ENCODE results near the gene PRICKLE4. TPM values are rescaled to one million over a fixed set of nuclear protein-coding genes. Genes with fewer than 3 reads are reported as not detected.

Gene PRICKLE4
- total and polyA plus RNA-seq, 2 experiments from 2014 or later, result 0.48 to 0.66 TPM

DNA sequence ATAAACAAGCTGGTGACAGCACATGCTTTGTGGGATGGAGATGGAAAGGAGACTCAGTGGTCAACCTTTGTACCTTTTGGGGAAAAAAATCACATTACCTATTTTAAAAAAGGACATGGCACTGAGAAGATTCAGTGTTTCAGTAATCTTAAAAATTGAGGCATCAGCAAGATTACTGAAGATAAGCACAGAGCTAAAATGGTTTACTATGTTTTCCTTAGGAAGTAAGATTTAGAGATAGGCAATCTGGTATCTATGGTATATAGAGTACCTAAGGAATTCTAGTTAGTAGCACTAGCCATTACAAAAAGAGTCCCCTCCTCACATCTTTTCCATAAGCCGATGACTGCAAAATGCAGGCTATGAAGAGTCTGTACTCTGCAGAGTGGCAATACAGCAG, 42.6 kb downstream of the PRICKLE4 start:
- Histone ChIP-seq H3K4me2 (no peak overlapping the region), H3K9me2 (ENCODE audit: insufficient read depth) (no peaks in the 10 kb centered on the region), H3F3A (replicated peaks; ENCODE audit: low read depth) (no peaks in the 10 kb centered on the region), H3K27me3 (ENCODE audit: insufficient read depth) (no peaks in the 10 kb centered on the region), H3K4me1 (ENCODE audit: insufficient read depth) (no peaks in the 10 kb centered on the region), H3K36me3 (ENCODE audit: insufficient read depth) (no peaks in the 10 kb centered on the region), H3K4me3 (no peak overlapping the region), H3K27ac (ENCODE audit: low read depth) (no peak overlapping the region), H2AFZ (no peak overlapping the region), H4K20me1 (replicated peaks; ENCODE audit: insufficient read depth) (no peaks in the 10 kb centered on the region; the same call in 1 of the 2 replicates), H3K79me2 (replicated peaks; ENCODE audit: insufficient read depth) (no peaks in the 10 kb centered on the region)
- Mint-ChIP-seq H3K27ac (no peak overlapping the region), H3K36me3 (ENCODE audit: low read depth) (no peaks in the 10 kb centered on the region), H3K9me3 (no peaks in the 10 kb centered on the region), H3K4me1 (no peaks in the 10 kb centered on the region; the same call in 2 of the 3 replicates), H3K27me3 (ENCODE audit: insufficient read depth, low read depth, poor library complexity) (no peaks in the 10 kb centered on the region), H3K4me3 (no peak overlapping the region)
- TF ChIP-seq NANOG (IDR thresholded peaks at IDR 0.05; ENCODE audit: borderline replicate concordance) (no peak), POLR2AphosphoS5 (IDR thresholded peaks at IDR 0.05; ENCODE audit: low read depth) (no peak), EZH2 (IDR thresholded peaks at IDR 0.05; ENCODE audit: low read depth, unreplicated experiment) (no peak), JUNB (IDR thresholded peaks at IDR 0.05; ENCODE audit: unreplicated experiment) (no peak), STAT1 (IDR thresholded peaks at IDR 0.05; ENCODE audit: unreplicated experiment) (no peak), ZNF331 (CRISPR knock-in tag; IDR thresholded peaks at IDR 0.05; ENCODE audit: low read depth) (no peak), ETS1 (IDR thresholded peaks at IDR 0.05) (no peak)
- TF ChIP-seq, protein P1, sequence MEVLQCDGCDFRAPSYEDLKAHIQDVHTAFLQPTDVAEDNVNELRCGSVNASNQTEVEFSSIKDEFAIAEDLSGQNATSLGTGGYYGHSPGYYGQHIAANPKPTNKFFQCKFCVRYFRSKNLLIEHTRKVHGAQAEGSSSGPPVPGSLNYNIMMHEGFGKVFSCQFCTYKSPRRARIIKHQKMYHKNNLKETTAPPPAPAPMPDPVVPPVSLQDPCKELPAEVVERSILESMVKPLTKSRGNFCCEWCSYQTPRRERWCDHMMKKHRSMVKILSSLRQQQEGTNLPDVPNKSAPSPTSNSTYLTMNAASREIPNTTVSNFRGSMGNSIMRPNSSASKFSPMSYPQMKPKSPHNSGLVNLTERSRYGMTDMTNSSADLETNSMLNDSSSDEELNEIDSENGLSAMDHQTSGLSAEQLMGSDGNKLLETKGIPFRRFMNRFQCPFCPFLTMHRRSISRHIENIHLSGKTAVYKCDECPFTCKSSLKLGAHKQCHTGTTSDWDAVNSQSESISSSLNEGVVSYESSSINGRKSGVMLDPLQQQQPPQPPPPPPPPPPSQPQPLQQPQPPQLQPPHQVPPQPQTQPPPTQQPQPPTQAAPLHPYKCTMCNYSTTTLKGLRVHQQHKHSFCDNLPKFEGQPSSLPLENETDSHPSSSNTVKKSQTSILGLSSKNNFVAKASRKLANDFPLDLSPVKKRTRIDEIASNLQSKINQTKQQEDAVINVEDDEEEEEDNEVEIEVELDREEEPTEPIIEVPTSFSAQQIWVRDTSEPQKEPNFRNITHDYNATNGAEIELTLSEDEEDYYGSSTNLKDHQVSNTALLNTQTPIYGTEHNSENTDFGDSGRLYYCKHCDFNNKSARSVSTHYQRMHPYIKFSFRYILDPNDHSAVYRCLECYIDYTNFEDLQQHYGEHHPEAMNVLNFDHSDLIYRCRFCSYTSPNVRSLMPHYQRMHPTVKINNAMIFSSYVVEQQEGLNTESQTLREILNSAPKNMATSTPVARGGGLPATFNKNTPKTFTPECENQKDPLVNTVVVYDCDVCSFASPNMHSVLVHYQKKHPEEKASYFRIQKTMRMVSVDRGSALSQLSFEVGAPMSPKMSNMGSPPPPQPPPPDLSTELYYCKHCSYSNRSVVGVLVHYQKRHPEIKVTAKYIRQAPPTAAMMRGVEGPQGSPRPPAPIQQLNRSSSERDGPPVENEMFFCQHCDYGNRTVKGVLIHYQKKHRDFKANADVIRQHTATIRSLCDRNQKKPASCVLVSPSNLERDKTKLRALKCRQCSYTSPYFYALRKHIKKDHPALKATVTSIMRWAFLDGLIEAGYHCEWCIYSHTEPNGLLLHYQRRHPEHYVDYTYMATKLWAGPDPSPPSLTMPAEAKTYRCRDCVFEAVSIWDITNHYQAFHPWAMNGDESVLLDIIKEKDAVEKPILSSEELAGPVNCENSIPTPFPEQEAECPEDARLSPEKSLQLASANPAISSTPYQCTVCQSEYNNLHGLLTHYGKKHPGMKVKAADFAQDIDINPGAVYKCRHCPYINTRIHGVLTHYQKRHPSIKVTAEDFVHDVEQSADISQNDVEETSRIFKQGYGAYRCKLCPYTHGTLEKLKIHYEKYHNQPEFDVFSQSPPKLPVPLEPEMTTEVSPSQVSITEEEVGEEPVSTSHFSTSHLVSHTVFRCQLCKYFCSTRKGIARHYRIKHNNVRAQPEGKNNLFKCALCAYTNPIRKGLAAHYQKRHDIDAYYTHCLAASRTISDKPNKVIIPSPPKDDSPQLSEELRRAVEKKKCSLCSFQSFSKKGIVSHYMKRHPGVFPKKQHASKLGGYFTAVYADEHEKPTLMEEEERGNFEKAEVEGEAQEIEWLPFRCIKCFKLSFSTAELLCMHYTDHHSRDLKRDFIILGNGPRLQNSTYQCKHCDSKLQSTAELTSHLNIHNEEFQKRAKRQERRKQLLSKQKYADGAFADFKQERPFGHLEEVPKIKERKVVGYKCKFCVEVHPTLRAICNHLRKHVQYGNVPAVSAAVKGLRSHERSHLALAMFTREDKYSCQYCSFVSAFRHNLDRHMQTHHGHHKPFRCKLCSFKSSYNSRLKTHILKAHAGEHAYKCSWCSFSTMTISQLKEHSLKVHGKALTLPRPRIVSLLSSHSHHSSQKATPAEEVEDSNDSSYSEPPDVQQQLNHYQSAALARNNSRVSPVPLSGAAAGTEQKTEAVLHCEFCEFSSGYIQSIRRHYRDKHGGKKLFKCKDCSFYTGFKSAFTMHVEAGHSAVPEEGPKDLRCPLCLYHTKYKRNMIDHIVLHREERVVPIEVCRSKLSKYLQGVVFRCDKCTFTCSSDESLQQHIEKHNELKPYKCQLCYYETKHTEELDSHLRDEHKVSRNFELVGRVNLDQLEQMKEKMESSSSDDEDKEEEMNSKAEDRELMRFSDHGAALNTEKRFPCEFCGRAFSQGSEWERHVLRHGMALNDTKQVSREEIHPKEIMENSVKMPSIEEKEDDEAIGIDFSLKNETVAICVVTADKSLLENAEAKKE (CRISPR knock-in tag; IDR thresholded peaks at IDR 0.05), result no peak
- TF ChIP-seq, protein P2, sequence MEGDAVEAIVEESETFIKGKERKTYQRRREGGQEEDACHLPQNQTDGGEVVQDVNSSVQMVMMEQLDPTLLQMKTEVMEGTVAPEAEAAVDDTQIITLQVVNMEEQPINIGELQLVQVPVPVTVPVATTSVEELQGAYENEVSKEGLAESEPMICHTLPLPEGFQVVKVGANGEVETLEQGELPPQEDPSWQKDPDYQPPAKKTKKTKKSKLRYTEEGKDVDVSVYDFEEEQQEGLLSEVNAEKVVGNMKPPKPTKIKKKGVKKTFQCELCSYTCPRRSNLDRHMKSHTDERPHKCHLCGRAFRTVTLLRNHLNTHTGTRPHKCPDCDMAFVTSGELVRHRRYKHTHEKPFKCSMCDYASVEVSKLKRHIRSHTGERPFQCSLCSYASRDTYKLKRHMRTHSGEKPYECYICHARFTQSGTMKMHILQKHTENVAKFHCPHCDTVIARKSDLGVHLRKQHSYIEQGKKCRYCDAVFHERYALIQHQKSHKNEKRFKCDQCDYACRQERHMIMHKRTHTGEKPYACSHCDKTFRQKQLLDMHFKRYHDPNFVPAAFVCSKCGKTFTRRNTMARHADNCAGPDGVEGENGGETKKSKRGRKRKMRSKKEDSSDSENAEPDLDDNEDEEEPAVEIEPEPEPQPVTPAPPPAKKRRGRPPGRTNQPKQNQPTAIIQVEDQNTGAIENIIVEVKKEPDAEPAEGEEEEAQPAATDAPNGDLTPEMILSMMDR (conservative IDR thresholded peaks at IDR 0.05; ENCODE audit: low read depth in 2 of 2), result no peak
- ATAC-seq, result no peak
- DNase-seq (ENCODE audit: low spot score), result no peak

Measured in GM23338 (cell line).